Ectodermal cell (in vitro differentiated cells): ENCODE results near the gene DHX38.

Source experiments
- H3K27ac ChIP-seq: 2 replicates; pipeline ENCODE4 v1.7.0; 2013; ENCODE audit warnings: mild to moderate bottlenecking, low read depth, low read length; ENCODE audit not compliant: insufficient read depth, poor library complexity, severe bottlenecking
- H3K27me3 ChIP-seq: 2 replicates; pipeline ENCODE4 v1.7.0; 2013; ENCODE audit warnings: mild to moderate bottlenecking, low read length; ENCODE audit not compliant: insufficient read depth, control insufficient read depth, poor library complexity, severe bottlenecking
- H3K36me3 ChIP-seq: one replicate; pipeline ENCODE4 v1.7.0; 2013; ENCODE audit warnings: low read length; ENCODE audit not compliant: control insufficient read depth, insufficient read depth
- H3K4me1 ChIP-seq: one replicate; pipeline ENCODE4 v1.7.0; 2013; ENCODE audit warnings: low read length; ENCODE audit not compliant: control insufficient read depth, insufficient read depth
- H3K4me3 ChIP-seq: 2 replicates; pipeline ENCODE4 v1.7.0; 2013; ENCODE audit warnings: low read depth, low read length, control low read depth; ENCODE audit not compliant: insufficient read depth
- H3K9me3 ChIP-seq: 2 replicates; pipeline ENCODE4 v1.7.0; 2013; ENCODE audit warnings: mild to moderate bottlenecking, low read length, moderate library complexity; ENCODE audit not compliant: control insufficient read depth
- WGBS, 2 experiments: methylation state at CpG; one replicate each; pipeline ENCODE4 v1.1.7; 2013; ENCODE audit warnings: missing lambda C conversion rate in 2 of 2; 5-methylcytosine and 5-hydroxymethylcytosine counted together

The DHX38 gene

DNA sequence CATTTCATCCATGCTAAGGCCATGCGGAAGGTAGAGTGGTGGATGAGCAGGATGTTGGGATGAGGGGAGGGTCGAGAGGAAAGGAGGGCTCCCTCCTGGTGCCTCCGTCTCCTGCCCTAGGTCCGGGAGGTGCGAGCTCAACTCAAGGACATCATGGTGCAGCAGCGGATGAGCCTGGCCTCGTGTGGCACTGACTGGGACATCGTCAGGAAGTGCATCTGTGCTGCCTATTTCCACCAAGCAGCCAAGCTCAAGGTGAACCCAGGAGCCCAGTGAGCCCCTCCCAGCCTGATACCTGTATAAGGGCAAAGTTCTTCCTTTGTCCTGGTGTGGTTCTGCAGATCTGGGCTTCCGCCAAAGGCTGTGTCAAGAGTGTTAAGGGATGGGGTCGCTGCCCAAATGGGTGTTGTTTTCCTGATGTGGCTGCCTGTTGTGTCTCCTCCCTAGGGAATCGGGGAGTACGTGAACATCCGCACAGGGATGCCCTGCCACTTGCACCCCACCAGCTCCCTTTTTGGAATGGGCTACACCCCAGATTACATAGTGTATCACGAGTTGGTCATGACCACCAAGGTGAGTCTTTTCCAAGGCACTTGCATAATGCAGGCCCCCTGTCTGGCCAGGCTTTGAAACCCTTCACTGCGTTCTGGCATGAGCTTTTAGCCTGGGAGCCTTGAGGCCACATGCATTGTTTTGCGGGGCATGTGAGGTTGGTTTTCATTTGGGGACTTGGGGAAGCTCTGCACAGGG, 14.9 kb downstream of the DHX38 start:
- Histone ChIP-seq H3K36me3 (peaks cover 58% of the 10 kb centered on the region), H3K27ac (no peak overlapping the region), H3K9me3 (no peaks in the 10 kb centered on the region), H3K4me1 (no peaks in the 10 kb centered on the region), H3K27me3 (no peaks in the 10 kb centered on the region), H3K4me3 (no peak overlapping the region)
- 91 to 92% methylated on average over 16 of the region's 16 CpGs for WGBS, 2 experiments

DNA sequence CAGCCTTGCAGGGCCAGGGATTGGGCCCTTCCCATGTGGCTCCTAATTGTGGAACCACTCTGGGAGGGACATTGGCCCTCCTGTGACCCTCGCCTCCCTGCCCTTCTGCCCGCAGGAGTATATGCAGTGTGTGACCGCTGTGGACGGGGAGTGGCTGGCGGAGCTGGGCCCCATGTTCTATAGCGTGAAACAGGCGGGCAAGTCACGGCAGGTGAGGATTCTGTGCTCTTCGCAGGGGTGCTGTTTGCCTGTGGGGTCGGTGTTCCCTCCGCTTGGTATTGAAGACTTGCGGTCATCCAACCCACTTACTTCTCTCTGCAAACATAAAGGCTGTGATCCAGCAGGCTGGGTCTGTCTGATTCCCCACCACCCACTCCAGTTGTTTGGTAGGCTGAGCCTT, 15.7 kb downstream of the DHX38 start:
- Histone ChIP-seq H3K4me1 (no peaks in the 10 kb centered on the region), H3K27me3 (no peaks in the 10 kb centered on the region), H3K36me3 (peaks cover 55% of the 10 kb centered on the region), H3K4me3 (no peak overlapping the region), H3K9me3 (no peaks in the 10 kb centered on the region), H3K27ac (no peak overlapping the region)
- WGBS, 2 experiments, result 95 to 96% methylated on average over 12 of the region's 12 CpGs

DNA sequence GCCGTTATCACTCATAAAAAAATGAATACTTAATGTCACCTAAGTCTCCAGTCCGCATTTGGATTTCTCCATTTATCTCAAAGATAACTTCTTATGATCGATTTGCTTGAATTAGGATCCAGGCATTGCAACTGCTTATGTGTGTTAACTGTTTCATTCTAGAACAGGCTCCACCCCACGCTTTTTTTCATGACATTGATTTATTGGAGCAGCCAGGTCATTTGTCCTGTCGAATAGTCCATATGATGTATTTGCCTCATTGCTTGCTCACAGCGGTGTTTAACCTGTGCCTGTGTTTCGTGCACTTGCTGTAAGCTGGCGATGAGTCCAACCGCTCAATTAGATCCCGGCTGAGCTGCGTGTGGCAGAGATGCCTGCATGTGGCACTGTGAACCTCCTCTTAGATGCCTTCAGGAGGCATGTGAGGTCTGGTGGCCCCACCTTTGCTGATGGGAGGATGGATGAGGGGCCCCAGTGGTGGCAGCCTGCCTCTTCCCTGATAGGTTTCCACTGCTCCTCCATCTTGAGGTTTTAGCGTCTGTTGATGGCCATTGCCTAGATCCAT, 16.4 kb downstream of the DHX38 start:
- 95% methylated on average over 12 of the region's 12 CpGs for WGBS, 2 experiments

DNA sequence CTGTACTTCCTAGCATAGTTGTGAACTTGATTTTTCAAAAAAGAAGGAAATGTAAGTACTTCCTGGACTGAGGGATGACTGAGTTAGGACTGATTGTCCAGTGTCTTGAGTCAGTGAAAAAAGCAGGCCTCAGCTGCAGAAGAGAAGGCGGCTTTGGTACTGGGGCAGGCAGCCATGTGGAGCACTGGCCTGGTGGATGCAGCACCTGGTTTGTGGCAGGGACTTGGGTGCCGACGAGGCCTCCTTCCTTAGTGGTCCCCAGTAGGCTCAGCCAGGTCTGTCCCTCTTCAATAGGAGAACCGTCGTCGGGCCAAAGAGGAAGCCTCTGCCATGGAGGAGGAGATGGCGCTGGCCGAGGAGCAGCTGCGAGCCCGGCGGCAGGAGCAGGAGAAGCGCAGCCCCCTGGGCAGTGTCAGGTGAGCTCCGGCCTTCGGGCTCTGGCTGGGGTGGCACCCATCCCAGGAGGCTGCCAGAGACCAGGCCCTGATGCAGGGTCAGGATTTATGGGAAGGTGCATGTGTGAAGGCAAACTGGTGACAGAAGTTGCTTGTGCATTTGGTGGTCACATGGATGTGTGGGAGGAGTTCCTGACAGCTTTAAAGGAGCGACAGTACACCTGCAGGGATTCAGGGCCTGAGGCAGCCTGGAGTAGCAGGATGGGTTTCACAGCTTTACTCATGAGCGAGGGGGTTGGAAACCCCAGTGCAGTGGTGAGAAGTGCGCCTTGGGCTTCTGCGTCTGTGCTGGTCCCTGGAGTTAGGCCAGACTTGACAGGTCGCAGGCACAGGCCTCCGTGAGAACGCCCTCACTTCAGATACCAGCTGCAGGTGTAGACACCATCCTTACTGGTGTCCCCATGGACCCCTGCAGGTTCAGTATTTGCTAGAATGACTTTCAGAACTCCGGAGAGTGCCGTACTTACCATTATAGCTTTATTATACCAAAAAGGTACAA, 17.3 kb downstream of the DHX38 start:
- 96 to 97% methylated on average over 23 of the region's 23 CpGs for WGBS, 2 experiments
- no peaks in the 10 kb centered on the region for H3K4me1 ChIP-seq
- H3K36me3 ChIP-seq, result peaks cover 43% of the 10 kb centered on the region
- no peaks in the 10 kb centered on the region for H3K27me3 ChIP-seq
- H3K27ac ChIP-seq, result no peak overlapping the region
- H3K4me3 ChIP-seq, result no peak overlapping the region
- no peaks in the 10 kb centered on the region for H3K9me3 ChIP-seq

More for the DNA sequence above, 16.4 kb downstream of the DHX38 start:
- no peaks in the 10 kb centered on the region for H3K4me1 ChIP-seq
- no peak overlapping the region for H3K27ac ChIP-seq
- no peaks in the 10 kb centered on the region for H3K9me3 ChIP-seq
- H3K4me3 ChIP-seq, result no peak overlapping the region
- peaks cover 52% of the 10 kb centered on the region for H3K36me3 ChIP-seq
- no peaks in the 10 kb centered on the region for H3K27me3 ChIP-seq

DNA sequence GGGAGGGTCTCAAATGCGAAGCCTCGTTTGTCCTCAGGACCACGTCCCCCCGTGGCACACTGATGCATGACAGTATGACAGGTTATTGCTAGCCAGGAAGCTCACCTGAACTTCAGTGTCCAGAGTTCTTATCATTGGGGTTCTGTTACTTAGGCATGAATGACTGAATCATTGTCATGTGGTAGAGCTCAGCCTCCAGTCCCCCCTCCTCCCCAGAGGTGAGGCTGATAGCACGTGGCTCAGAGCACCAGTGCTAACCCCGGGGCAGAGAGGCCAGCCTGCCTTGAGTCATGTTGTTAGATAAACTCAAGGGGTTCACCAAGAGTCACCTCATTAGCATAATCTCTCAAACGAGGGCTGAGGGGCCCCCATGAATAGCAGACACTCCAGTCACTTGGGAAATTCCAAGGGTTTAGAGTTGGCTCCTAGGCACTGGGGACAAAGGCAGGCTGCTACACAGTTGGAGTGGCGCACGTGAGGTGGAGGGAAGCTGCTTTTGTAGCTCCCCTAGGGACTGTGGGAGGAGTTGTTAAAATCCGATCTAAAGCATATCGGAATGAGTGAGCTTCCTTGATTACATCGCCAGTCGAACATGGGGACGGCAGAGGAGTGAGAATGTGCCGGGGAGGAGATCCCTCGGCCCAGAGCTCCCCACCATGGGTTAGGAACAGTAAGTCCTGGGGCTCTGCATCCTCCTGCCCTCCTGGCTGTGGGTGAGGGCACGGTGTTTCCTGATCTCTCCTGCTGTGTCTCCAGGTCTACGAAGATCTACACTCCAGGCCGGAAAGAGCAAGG, 18.2 kb downstream of the DHX38 start:
- Histone ChIP-seq H3K4me3 (no peak overlapping the region), H3K4me1 (no peaks in the 10 kb centered on the region), H3K27ac (no peak overlapping the region), H3K36me3 (peaks cover 38% of the 10 kb centered on the region), H3K27me3 (no peaks in the 10 kb centered on the region), H3K9me3 (no peaks in the 10 kb centered on the region)
- 92 to 93% methylated on average over 19 of the region's 19 CpGs for WGBS, 2 experiments

DNA sequence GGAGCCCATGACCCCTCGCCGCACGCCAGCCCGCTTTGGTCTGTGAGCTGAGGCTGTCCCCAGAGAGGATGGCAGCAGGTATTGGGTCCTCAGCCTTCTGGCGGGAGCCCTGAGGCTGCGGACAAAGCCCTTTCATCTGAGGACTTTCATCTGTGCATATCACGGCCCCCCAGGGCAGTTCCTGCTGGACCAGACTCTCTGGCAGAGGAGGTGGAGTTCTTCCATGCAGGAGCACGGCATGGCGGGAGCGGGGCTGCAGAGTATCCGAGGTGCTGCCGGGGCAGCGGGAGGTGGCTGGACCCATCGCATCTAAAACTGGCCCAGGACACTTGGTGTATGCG, 18.8 kb downstream of the DHX38 start:
- Histone ChIP-seq H3K9me3 (no peaks in the 10 kb centered on the region), H3K27ac (no peak overlapping the region), H3K27me3 (no peaks in the 10 kb centered on the region), H3K4me1 (no peaks in the 10 kb centered on the region), H3K4me3 (no peak overlapping the region), H3K36me3 (peaks cover 32% of the 10 kb centered on the region)
- 95 to 97% methylated on average over 15 of the region's 15 CpGs for WGBS, 2 experiments

DNA sequence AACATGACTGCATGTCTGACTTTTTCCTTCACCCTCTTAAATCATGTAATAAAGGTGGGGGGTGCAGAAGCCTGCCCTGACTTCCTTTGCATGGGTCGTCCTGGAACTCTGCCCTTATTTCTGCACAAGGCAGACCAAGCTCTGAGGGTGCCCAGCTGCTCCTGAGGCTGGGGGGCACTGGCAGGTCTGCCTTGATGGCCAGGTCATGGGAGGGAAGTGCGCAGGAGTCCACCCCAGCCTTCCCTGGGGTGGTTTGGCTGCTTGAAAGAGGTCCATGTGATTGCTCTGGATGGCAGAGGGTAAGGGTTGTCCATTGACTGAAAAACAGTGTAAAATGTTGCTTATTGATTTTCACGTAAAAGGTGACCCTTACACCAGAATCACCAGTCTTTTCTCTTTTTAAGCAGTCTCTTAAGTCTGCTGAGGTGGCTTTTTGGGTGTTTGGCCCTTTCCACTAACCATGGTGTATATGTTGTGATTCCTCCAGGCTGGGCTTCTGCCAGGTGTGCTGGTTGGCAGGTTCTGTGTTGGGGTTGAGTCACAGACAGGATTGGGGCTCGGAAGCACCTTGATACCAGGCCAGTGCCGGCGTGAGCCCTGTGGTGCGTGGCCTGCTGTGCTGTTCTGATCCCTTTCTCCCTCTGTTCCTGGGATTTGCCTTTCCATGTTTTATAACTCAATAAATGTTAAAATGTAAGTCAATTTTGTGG, 19.4 kb downstream of the DHX38 start:
- peaks cover 26% of the 10 kb centered on the region for H3K36me3 ChIP-seq
- H3K4me3 ChIP-seq, result no peak overlapping the region
- H3K9me3 ChIP-seq, result no peaks in the 10 kb centered on the region
- no peaks in the 10 kb centered on the region for H3K27me3 ChIP-seq
- no peaks in the 10 kb centered on the region for H3K4me1 ChIP-seq
- no peak overlapping the region for H3K27ac ChIP-seq
- 88 to 95% methylated on average over 7 of the region's 7 CpGs for WGBS, 2 experiments

DNA sequence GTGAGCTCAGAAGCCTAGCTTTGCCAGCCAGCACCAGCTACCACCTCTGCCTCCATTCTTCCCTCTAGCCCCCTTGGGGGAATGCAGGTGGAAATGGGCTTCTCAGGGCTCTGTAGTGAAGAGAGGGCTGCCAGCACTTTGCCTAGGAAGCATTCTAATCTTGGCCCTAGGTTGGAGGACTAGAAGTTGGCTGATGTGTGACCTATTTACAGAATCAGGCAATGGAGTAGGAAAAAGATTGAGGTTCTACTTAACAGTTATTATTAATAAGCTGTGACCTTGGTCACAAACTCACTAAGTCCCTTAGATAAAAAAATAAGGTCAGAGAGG, 19.9 kb downstream of the DHX38 start:
- Histone ChIP-seq H3K4me1 (no peaks in the 10 kb centered on the region), H3K36me3 (peaks cover 21% of the 10 kb centered on the region), H3K27ac (no peak overlapping the region), H3K27me3 (no peaks in the 10 kb centered on the region), H3K4me3 (no peak overlapping the region), H3K9me3 (no peaks in the 10 kb centered on the region)

DNA sequence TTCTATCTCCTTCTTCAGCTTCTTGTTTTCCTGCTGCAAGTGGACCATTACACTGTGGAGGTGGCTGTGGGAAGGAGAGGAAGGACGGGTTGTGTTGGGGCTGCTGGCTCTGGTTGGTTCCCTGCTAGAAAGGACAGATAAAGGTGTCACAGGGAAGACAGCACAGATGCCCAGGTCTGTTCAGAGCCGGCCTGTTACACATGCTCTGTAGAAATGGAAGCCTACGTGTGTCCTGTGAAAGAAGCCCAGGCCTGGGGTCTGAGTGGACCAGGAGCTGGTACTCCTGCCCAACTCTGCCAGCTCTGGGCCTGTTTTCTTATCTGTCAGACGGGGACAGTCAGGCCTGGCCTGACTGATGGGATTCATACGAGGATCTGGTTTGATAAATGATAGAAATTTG, 26.4 kb downstream of the DHX38 start:
- no peaks in the 10 kb centered on the region for H3K4me1 ChIP-seq
- no peaks in the 10 kb centered on the region for H3K9me3 ChIP-seq
- H3K4me3 ChIP-seq, result no peak overlapping the region
- 91 to 92% methylated on average over 5 of the region's 5 CpGs for WGBS, 2 experiments
- H3K36me3 ChIP-seq, result no peaks in the 10 kb centered on the region
- H3K27me3 ChIP-seq, result no peaks in the 10 kb centered on the region
- H3K27ac ChIP-seq, result no peak overlapping the region
